Naive thymus-derived CD4-positive, alpha-beta T cell (primary cell): Measurements from ENCODE around the gene LTF. TPM values are rescaled to one million over a fixed set of nuclear protein-coding genes. Genes with fewer than 3 reads are reported as not detected.
"Not testable (repeated sequence)": the region's sequence is repeated elsewhere in the genome, so short reads cannot be mapped to it uniquely, and the experiment has no call there.

Source experiments
- ATAC-seq: fragments of 150-1000 bp; cut with Tn5 transposase; 2 replicates; pipeline ENCODE4 v1.10.0; 2021; ENCODE audit warnings: mild to moderate bottlenecking, moderate library complexity
- CTCF ChIA-PET: fragments of 350-600 bp; sonication (Branson Sonifier 250); formaldehyde crosslinking; loops from one replicate; lab custom pipeline; 2021; ENCODE audit warnings: antibody characterized with exemption; lab: Charles Lee
- POLR2A ChIA-PET: fragments of 350-600 bp; sonication (Branson Sonifier 250); formaldehyde crosslinking; loops from one replicate; lab custom pipeline; 2021; ENCODE audit warnings: antibody characterized with exemption, inconsistent platforms; lab: Charles Lee
- DNase-seq, 9 donors: peaks; one replicate each; pipeline versions ENCODE4 v3.0.0 to v3.0.0-alpha.2; 2020 to 2022; ENCODE audit warnings: mixed read lengths in 1 of 9
- H3K27ac ChIP-seq: one replicate; pipeline ENCODE4 v1.7.0; 2013; ENCODE audit warnings: mild to moderate bottlenecking, low read depth, low read length, moderate library complexity
- H3K27me3 ChIP-seq, 2 donors: one replicate each; pipeline ENCODE4 v1.7.0; 2013; ENCODE audit warnings: low read length in 2 of 2, mild to moderate bottlenecking in 2 of 2, moderate library complexity in 2 of 2; ENCODE audit not compliant: control insufficient read depth in 2 of 2, insufficient read depth in 2 of 2
- H3K36me3 ChIP-seq, 3 experiments: 1 replicate in 2 of 3; 2 replicates in 1 of 3; pipeline ENCODE4 v1.7.0; 2013; ENCODE audit warnings: low read length in 3 of 3, mild to moderate bottlenecking in 3 of 3, moderate library complexity in 1 of 3; ENCODE audit not compliant: insufficient read depth in 3 of 3, control insufficient read depth in 2 of 3
- H3K4me1 ChIP-seq, 2 donors: one replicate each; pipeline ENCODE4 v1.7.0; 2013; ENCODE audit warnings: low read length in 2 of 2, mild to moderate bottlenecking in 2 of 2, moderate library complexity in 1 of 2; ENCODE audit not compliant: control insufficient read depth in 2 of 2, insufficient read depth in 2 of 2
- H3K4me3 ChIP-seq: 2 replicates; pipeline ENCODE4 v1.7.0; 2013; ENCODE audit warnings: mild to moderate bottlenecking, low read length
- H3K9me3 ChIP-seq, 3 experiments: 1 replicate in 2 of 3; 2 replicates in 1 of 3; pipeline ENCODE4 v1.7.0; 2013; ENCODE audit warnings: low read length in 3 of 3; ENCODE audit not compliant: control insufficient read depth in 2 of 3
- H3K27ac Mint-ChIP-seq, 9 donors: one replicate each; pipeline ENCODE4 v1.8.0; 2020 to 2022; ENCODE audit warnings: mixed read lengths in 9 of 9, mild to moderate bottlenecking in 8 of 9, moderate library complexity in 5 of 9, inconsistent platforms in 2 of 9
- H3K27me3 Mint-ChIP-seq, 5 donors: one replicate each; pipeline ENCODE4 v1.8.0; 2021 to 2022; ENCODE audit warnings: mixed read lengths in 5 of 5, mild to moderate bottlenecking in 1 of 5
- H3K36me3 Mint-ChIP-seq, 5 donors: one replicate each; pipeline ENCODE4 v1.8.0; 2020 to 2022; ENCODE audit warnings: mixed read lengths in 5 of 5, mild to moderate bottlenecking in 3 of 5, inconsistent platforms in 1 of 5
- H3K4me1 Mint-ChIP-seq, 7 donors: one replicate each; pipeline ENCODE4 v1.8.0; 2020 to 2022; ENCODE audit warnings: mixed read lengths in 7 of 7, mild to moderate bottlenecking in 3 of 7, inconsistent platforms in 1 of 7
- H3K4me3 Mint-ChIP-seq, 10 donors: one replicate each; pipeline ENCODE4 v1.8.0; 2020 to 2022; ENCODE audit warnings: mild to moderate bottlenecking in 10 of 10, mixed read lengths in 10 of 10, moderate library complexity in 6 of 10, inconsistent platforms in 2 of 10
- H3K9me3 Mint-ChIP-seq, 11 donors: one replicate each; pipeline ENCODE4 v1.8.0; 2020 to 2022; ENCODE audit warnings: mixed read lengths in 11 of 11, mild to moderate bottlenecking in 4 of 11, inconsistent platforms in 1 of 11, moderate library complexity in 1 of 11
- intact Hi-C, 2 donors: fragments of 100-400 bp; cut with micrococcal nuclease; formaldehyde crosslinking; loops; one replicate each; pipeline ENCODE4 v1.15.1; 2023
- polyA plus RNA-seq, 2 donors: library from polyadenylated mRNA; unstranded; fragments of 300-500 nt; fragmentation: Illumina TruSeq; gene quantifications; one replicate each; pipeline ENCODE4 v1.2.3, GENCODE V29; 2021
- total RNA-seq, 6 experiments: library from RNA in 5 of 6; stranded (reverse) in 5 of 6; gene quantifications; 1 replicate in 5 of 6; 2 replicates in 1 of 6; pipeline ENCODE4 v1.2.3 and lab custom pipeline; 2021 to 2026

LTF gene
- total and polyA plus RNA-seq, 7 experiments from 2014 or later = 0.78 TPM; not detected in 6

DNA sequence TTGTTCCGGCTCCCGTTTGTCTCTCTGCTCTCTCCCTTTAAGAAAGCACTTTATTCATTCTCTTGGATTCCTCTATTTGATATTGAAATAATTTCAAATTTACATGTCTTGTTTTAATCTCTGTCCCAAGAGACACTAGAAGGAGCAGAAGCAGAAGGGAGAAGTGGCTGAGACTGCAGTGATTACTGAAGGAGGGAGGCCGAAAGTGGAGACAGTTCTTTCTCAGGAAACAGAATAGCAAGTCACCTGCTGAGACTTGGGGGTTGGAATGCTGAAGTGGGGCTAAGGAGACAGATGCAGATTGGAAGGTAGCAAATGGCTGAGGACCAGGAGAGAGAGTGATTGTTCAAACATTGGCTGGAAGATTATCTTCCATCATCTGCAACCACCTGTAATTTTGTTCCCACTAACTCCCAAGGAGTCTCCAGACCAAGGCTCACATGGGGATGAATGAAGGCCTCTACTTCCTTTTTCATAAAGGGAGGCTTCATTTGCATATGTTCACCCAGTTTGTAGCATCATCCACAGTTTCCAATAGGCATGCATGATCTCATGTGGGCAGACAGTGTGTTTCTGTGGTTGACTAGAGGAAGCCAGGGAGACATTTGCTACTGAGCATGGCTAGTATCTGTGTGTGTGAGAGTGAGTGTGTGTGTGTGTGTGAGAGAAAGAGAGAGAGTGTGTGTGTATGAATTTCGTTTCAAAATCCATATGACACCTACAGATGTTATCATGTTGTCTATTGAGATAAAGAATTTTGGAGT, 24.0 kb downstream of the LTF start:
- H3K27ac ChIP-seq = no peak overlapping the region
- ChIA-PET POLR2A (no interaction called here), CTCF (no interaction called here)

DNA sequence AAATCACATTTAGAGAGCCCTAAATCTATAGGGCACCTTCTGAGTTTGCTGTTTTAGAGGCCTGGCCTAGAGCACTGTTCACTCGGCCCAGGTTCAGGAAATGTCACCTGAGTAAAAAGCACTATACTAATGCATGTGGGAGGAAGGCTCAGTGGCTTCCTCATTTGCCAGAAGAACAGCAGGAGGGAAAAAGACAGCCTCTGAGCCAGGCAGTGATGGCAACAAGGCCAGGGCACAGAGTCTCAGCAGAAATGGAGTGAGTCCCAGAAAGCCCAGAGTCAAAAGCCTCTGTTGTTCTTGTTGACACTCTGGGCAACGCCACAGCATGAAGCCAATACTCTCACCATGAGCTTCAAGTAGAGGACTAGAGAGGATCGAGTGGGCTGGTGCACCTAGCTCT, 25.9 kb downstream of the LTF start:
- Histone ChIP-seq H3K27ac (no peak overlapping the region), H3K27me3 (no peaks in the 10 kb centered on the region), H3K4me3 (no peak overlapping the region), H3K9me3 (no peaks in the 10 kb centered on the region), H3K4me1 (peaks cover 12 to 13% of the 10 kb centered on the region in 2 donors), H3K36me3 (no peaks in the 10 kb centered on the region)
- intact Hi-C loops = no loop called here
- DNase-seq (no peak), ATAC-seq (no peak)
- H3K36me3 Mint-ChIP-seq = peaks cover 0 to 1% (median 0%) of the 10 kb centered on the region in 5 donors
- H3K9me3 Mint-ChIP-seq = peaks cover 0 to 5% (median 0%) of the 10 kb centered on the region in 11 donors
- H3K27ac Mint-ChIP-seq = peak overlapping the region in 1 of 9 donors; percentile 17
- H3K27me3 Mint-ChIP-seq = peaks cover 0 to 14% (median 0%) of the 10 kb centered on the region in 5 donors
- ChIA-PET POLR2A (no interaction called here), CTCF (no interaction called here)
- H3K4me3 Mint-ChIP-seq = no peak overlapping the region
- peaks cover 16 to 42% (median 28%) of the 10 kb centered on the region in 7 donors for H3K4me1 Mint-ChIP-seq

More for the DNA sequence above, 24.0 kb downstream of the LTF start:
- Mint-ChIP-seq H3K27ac (peak overlapping the region; percentile 20 to 84 (median 58)), H3K4me3 (peak overlapping the region in 7 of 10 donors; percentile 15 to 51 (median 33)), H3K36me3 (peaks cover 0 to 1% (median 0%) of the 10 kb centered on the region in 5 donors), H3K4me1 (peaks cover 15 to 36% (median 27%) of the 10 kb centered on the region in 7 donors), H3K27me3 (peaks cover 0 to 7% (median 0%) of the 10 kb centered on the region in 5 donors), H3K9me3 (no peaks in the 10 kb centered on the region)
- intact Hi-C loops = loop anchor here in 1 of 2 donors (2.0 to 10.0 kb wide), 4 partner anchors 34 to 363 kb away; partner anchors contain the start of genes CCR5AS and CCRL2
- peaks cover 12 to 13% of the 10 kb centered on the region in 2 donors for H3K4me1 ChIP-seq
- no peaks in the 10 kb centered on the region for H3K36me3 ChIP-seq
- no peaks in the 10 kb centered on the region for H3K9me3 ChIP-seq
- no peaks in the 10 kb centered on the region for H3K27me3 ChIP-seq
- no peak overlapping the region for H3K4me3 ChIP-seq
- peak in 7 of 9 donors; percentile 25 to 59 (median 47) for DNase-seq
- peak; percentile 88 for ATAC-seq

DNA sequence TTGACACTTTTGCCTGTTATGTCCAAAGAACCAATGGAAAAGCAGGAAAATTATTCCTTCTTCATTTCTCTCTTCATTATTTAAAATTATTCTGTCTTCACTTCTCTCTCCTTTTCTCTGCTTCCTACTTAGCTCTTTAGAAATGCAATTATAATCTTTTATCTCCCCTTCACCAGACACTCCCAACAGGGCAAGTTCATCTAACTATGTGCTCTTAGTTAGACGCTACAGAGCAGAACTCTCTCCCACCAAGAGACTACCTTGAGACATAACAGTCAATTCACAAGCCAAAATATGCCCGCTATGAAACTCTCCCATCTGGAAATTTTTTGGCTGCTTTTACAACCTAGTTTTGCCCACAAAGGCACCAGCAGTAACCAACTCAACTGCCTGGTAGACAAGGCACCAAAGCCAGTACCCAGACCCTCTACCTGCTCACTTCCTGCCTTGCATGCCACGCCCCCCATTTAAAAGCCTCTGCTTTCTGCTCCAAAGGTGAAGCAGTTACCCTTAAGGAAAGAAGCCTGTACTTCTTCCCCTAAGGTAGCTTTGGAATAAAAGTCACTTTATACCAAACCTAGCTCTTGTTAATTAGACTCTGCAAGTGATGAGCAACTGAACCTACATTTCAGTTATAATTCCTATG, 29.5 kb downstream of the LTF start:
- peaks cover 5 to 34% (median 13%) of the 10 kb centered on the region in 11 donors for H3K9me3 Mint-ChIP-seq
- intact Hi-C loops = no loop called here
- no peak overlapping the region for H3K4me3 Mint-ChIP-seq
- no peaks in the 10 kb centered on the region for H3K9me3 ChIP-seq
- no peak overlapping the region for H3K4me3 ChIP-seq
- H3K4me1 Mint-ChIP-seq = peaks cover 0 to 15% (median 6%) of the 10 kb centered on the region in 7 donors
- ChIA-PET CTCF (no interaction called here), POLR2A (no interaction called here)
- no peaks in the 10 kb centered on the region for H3K4me1 ChIP-seq
- H3K36me3 ChIP-seq = no peaks in the 10 kb centered on the region
- H3K27ac ChIP-seq = no peak overlapping the region
- ATAC-seq = no peak
- DNase-seq = no peak
- H3K36me3 Mint-ChIP-seq = peaks cover 3 to 9% (median 6%) of the 10 kb centered on the region in 5 donors
- no peak overlapping the region for H3K27ac Mint-ChIP-seq
- H3K27me3 Mint-ChIP-seq = peaks cover 0 to 22% (median 2%) of the 10 kb centered on the region in 5 donors
- no peaks in the 10 kb centered on the region for H3K27me3 ChIP-seq

DNA sequence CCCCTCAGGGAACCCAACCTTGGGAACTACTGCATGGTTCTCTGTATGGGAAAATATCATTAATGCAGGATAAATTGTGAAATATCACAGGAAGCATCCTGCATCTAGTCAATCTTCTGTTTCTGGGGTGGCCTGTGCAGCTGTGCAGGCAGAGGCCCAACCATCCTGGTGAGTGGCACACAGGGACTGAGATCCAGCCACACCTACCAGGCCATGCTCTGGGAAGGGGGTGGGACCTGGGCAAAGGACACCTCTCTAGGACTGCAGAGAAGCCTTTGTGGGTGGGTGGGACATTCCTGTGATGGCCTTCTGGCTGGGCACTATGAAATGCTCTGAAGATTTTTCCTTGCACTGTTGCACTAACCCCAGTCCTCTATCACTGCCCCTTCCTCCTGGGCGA, 30.9 kb downstream of the LTF start:
- ATAC-seq (no peak), DNase-seq (no peak)
- Mint-ChIP-seq H3K36me3 (peaks cover 3 to 9% (median 6%) of the 10 kb centered on the region in 5 donors), H3K4me3 (no peak overlapping the region), H3K27ac (no peak overlapping the region), H3K4me1 (peaks cover 0 to 15% (median 3%) of the 10 kb centered on the region in 7 donors), H3K27me3 (peaks cover 0 to 29% (median 5%) of the 10 kb centered on the region in 5 donors), H3K9me3 (peaks cover 5 to 36% (median 13%) of the 10 kb centered on the region in 11 donors)
- ChIA-PET CTCF (no interaction called here), POLR2A (no interaction called here)
- Histone ChIP-seq H3K27ac (no peak overlapping the region), H3K9me3 (no peaks in the 10 kb centered on the region), H3K4me1 (no peaks in the 10 kb centered on the region), H3K27me3 (no peaks in the 10 kb centered on the region), H3K4me3 (no peak overlapping the region), H3K36me3 (no peaks in the 10 kb centered on the region)
- intact Hi-C loops = no loop called here

DNA sequence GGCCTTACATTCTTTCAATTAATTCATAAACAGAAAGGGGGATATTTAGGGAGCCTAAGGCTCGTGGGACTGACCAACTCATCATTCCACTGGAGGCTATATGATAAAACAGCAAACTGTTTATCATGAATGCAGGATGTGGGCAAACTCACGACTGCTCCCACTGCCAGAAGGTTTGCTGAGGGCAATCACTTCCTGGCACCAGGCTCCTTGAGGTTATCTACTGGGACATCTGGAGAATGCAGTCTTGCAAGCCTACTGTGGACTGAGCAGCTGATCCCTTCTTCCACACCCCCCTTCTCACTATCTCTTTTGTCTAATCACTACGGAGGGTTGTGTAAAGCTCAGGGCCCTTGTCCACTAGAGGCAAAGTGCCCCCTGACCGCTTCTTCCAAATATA, 31.6 kb downstream of the LTF start:
- peaks cover 0 to 32% (median 5%) of the 10 kb centered on the region in 5 donors for H3K27me3 Mint-ChIP-seq
- not testable (repeated sequence) for H3K36me3 Mint-ChIP-seq

DNA sequence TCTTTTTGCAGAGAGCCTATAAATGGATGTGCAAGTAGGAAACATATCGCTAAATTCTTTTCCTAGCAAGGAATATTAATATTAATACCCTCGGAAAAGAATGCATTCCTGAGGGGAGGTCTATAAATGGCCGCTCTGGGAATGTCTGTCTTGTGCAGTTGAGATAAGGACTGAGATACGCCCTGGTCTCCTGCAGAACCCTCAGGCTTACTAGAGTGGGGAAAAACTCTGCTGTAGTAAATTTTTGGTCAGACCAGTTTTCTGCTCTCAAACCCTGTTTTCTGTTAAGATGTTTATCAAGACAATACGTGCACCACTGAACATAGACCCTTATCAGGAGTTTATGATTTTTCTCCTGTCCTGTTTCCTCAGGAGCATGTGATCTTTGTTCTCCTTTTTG, 32.8 kb downstream of the LTF start:
- H3K4me3 ChIP-seq, H3K27ac Mint-ChIP-seq, H3K9me3 ChIP-seq, H3K4me1 ChIP-seq, CTCF ChIA-PET, intact Hi-C loops, H3K36me3 Mint-ChIP-seq, H3K27me3 ChIP-seq, H3K36me3 ChIP-seq, POLR2A ChIA-PET, H3K4me3 Mint-ChIP-seq, ATAC-seq, H3K27ac ChIP-seq, DNase-seq: not testable (repeated sequence)
- Mint-ChIP-seq H3K27me3 (peaks cover 0 to 36% (median 5%) of the 10 kb centered on the region in 5 donors), H3K9me3 (peaks cover 5 to 36% (median 13%) of the 10 kb centered on the region in 11 donors), H3K4me1 (peaks cover 0 to 15% (median 4%) of the 10 kb centered on the region in 7 donors)

More for the DNA sequence above, 31.6 kb downstream of the LTF start:
- H3K4me1 ChIP-seq, CTCF ChIA-PET, H3K9me3 ChIP-seq, H3K4me3 ChIP-seq, H3K27me3 ChIP-seq, ATAC-seq, DNase-seq, H3K4me3 Mint-ChIP-seq, H3K27ac Mint-ChIP-seq, H3K36me3 ChIP-seq, H3K27ac ChIP-seq, intact Hi-C loops, POLR2A ChIA-PET: not testable (repeated sequence)
- Mint-ChIP-seq H3K9me3 (peaks cover 5 to 36% (median 13%) of the 10 kb centered on the region in 11 donors), H3K4me1 (peaks cover 0 to 15% (median 3%) of the 10 kb centered on the region in 7 donors)
